ENCODE measurements around the gene FLT1.

DNA sequence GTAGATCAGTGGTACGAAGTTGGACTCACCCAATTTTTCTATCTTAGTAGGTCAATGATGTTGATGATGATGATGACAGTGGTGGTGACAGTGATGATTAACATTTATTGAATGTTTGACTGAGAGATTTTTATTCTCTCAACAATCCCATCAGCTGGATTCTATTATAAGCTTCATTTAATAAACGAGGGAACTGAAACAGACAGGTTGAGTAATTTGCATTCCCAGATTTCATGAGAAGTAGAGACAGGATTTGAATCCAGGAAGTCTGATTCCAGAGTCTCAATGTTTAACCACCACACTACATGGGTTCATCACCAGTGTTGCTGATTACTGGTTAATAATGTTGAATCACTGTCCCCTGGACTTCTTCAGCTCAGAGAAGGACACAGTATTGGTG, 168.9 kb downstream of the FLT1 start:
- TF ChIP-seq, protein P1, sequence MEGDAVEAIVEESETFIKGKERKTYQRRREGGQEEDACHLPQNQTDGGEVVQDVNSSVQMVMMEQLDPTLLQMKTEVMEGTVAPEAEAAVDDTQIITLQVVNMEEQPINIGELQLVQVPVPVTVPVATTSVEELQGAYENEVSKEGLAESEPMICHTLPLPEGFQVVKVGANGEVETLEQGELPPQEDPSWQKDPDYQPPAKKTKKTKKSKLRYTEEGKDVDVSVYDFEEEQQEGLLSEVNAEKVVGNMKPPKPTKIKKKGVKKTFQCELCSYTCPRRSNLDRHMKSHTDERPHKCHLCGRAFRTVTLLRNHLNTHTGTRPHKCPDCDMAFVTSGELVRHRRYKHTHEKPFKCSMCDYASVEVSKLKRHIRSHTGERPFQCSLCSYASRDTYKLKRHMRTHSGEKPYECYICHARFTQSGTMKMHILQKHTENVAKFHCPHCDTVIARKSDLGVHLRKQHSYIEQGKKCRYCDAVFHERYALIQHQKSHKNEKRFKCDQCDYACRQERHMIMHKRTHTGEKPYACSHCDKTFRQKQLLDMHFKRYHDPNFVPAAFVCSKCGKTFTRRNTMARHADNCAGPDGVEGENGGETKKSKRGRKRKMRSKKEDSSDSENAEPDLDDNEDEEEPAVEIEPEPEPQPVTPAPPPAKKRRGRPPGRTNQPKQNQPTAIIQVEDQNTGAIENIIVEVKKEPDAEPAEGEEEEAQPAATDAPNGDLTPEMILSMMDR (IDR thresholded peaks at IDR 0.05; ENCODE audit: low read length) = no peak
- TF ChIP-seq EZH2 (IDR thresholded peaks at IDR 0.05; ENCODE audit: borderline replicate concordance, low read length) = no peak

Data from OCI-LY1 (cell line).